GM10248 (cell line): ENCODE measurements around the gene LMBRD1.

Source experiments
- CTCF ChIA-PET: fragments of 300-600 bp; sonication (Branson Sonifier 250); formaldehyde crosslinking; extraction: SDS; loops from one replicate; lab custom pipeline; 2021; ENCODE audit warnings: antibody characterized with exemption; lab: Yijun Ruan, JAX
- POLR2A ChIA-PET: fragments of 350-650 bp; sonication (Branson Sonifier 250); formaldehyde crosslinking; extraction: SDS; loops from one replicate; lab custom pipeline; 2020; ENCODE audit warnings: antibody characterized with exemption; lab: Yijun Ruan, JAX
- DNase-seq: peaks from one replicate; pipeline ENCODE4 v3.0.0; 2012; ENCODE audit errors: extremely low spot score
- CTCF ChIP-seq: IDR thresholded peaks from 2 replicates; pipeline ENCODE4 v1.5.1; 2012; ENCODE audit warnings: mild to moderate bottlenecking, low read depth; ENCODE audit errors: extremely low read depth, missing control alignments, control extremely low read depth

Gene LMBRD1

GRCh38 chr6:69663215-69663614 is 133.6 kb downstream of the LMBRD1 start:
- TF ChIP-seq CTCF: no peak
- ChIA-PET CTCF (interaction anchor here (1.1 to 1.9 kb wide), 3 partner anchors 8 to 12 kb away, joined by 3 to 12 read pairs (median 6); no protein-coding TSS in a partner anchor), POLR2A (no interaction called here)
- no peak for DNase-seq

- CTCF ChIA-PET: interaction anchor here (1.3 to 1.6 kb wide), 4 partner anchors 10 to 37 kb away, joined by 3 to 6 read pairs (median 4); no protein-coding TSS in a partner anchor
- POLR2A ChIA-PET: no interaction called here
- no peak for DNase-seq
- TF ChIP-seq CTCF: no peak
Observed at GRCh38 chr6:69650703-69651102, 146.1 kb downstream of the LMBRD1 start.

GRCh38 chr6:69647726-69648125 is 149.1 kb downstream of the LMBRD1 start:
- ChIA-PET CTCF (interaction anchor here (0.8 kb wide), 1 partner anchor 11 kb away, joined by 3 read pairs; no protein-coding TSS in a partner anchor), POLR2A (no interaction called here)
- TF ChIP-seq CTCF: no peak
- DNase-seq: no peak

- POLR2A ChIA-PET: no interaction called here
- CTCF ChIA-PET: no interaction called here
- no peak for TF ChIP-seq CTCF
- DNase-seq: no peak
Observed at GRCh38 chr6:69643688-69644087, 153.1 kb downstream of the LMBRD1 start.

GRCh38 chr6:69632932-69633331 is 163.9 kb downstream of the LMBRD1 start:
- CTCF ChIA-PET: interaction anchor here (1.3 kb wide), 1 partner anchor 15 kb away, joined by 3 read pairs; no protein-coding TSS in a partner anchor
- DNase-seq: no peak
- no peak for TF ChIP-seq CTCF

GRCh38 chr6:69631552-69632346 is 165.1 kb downstream of the LMBRD1 start:
- CTCF ChIA-PET: interaction anchor here (1.0 to 1.3 kb wide), 2 partner anchors 14 to 18 kb away, joined by 3 read pairs; no protein-coding TSS in a partner anchor
- no peak for TF ChIP-seq CTCF
- DNase-seq: no peak

More at GRCh38 chr6:69632932-69633331, 163.9 kb downstream of the LMBRD1 start:
- POLR2A ChIA-PET: no interaction called here

More at GRCh38 chr6:69631552-69632346, 165.1 kb downstream of the LMBRD1 start:
- POLR2A ChIA-PET: no interaction called here
